Measurements from ENCODE around the gene ANKRD18A. TPM values are rescaled to one million over a fixed set of nuclear protein-coding genes. Genes with fewer than 3 reads are reported as not detected.

The ANKRD18A gene
- total and polyA plus RNA-seq, 2 of the 13 experiments (the other 11 are each of a cell fraction or from before 2014, with no cell fraction given): 5.9 to 7.6 TPM

DNA sequence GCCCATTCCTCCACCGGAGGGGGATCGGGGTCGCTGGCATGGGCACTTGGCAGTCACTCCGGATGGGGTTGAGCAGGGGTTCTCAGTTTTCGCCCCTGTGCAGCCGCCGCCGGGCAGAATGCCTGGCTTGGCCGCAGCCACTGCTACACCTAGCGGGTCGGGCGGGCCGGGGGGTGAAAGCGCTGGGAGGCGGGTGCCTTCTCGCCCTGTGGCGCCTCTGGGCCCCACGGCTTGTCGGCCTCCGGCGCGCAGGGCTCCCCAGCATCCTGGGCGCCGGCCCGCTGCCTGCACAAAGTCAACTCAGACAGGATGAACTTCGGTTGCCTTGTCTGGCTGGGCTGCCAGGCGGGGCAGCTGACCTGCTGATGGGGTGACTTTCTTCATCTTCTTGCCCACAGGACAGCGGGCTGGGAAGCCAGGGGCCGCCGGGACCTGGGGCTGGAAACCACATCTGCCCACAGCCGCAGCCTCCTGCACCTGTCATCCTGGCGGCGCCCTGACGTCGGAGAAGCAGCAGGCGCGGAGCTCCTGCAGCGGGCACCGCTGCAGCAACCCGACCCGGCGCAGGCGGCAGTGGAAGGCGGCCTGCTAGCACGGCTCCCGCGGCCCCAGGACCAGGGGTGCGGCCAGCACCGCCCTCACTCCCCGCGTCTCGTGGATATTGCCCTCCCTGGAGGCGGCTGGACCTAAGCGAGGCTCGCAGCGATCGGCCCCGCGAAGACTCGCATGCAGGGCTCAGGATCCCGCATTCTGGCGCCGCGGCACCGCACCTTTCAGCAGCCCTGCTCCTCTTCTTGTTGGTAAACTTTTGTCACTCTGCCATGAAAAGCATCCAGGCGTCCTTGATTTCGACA is 1.3 kb upstream of the ANKRD18A start:
- peak; percentile 28 for ATAC-seq
- H3K4me3 ChIP-seq (replicated peaks in 1 of 3; ENCODE audit: insufficient read depth in 1 of 3, low read depth in 2 of 3, low read length in 3 of 3): peak overlapping the region; percentile 68 to 79 (median 70); a peak in 5 of 6 replicates
- FAIRE-seq: no peak
- peak overlapping the region; percentile 64; the same call in 1 of the 2 replicates for H3K9ac ChIP-seq (ENCODE audit: insufficient read depth, low read depth, low read length)
- ChIA-PET CTCF (ENCODE audit: low intra/inter-chr PET ratio, low total read pairs) (interaction anchor here (1.6 to 1.7 kb wide), 2 partner anchors 20 to 51 kb away, joined by 7 to 11 read pairs; no protein-coding TSS in a partner anchor), POLR2A (interaction anchor here (1.0 to 1.7 kb wide), 3 partner anchors 20 to 241 kb away, joined by 3 to 4 read pairs (median 3); no protein-coding TSS in a partner anchor)
- H3K4me1 ChIP-seq (ENCODE audit: insufficient read depth, low read length): no peaks in the 10 kb centered on the region
- H4K20me1 ChIP-seq (ENCODE audit: insufficient read depth, low read length): no peaks in the 10 kb centered on the region
- H3K27ac ChIP-seq (ENCODE audit: extremely low read length, insufficient read depth, low read length): peak overlapping the region; percentile 77
- peak overlapping the region; percentile 80 for H3K4me2 ChIP-seq (ENCODE audit: low read depth, low read length)
- peaks cover 7% of the 10 kb centered on the region for H3K79me2 ChIP-seq (ENCODE audit: insufficient read depth, low read length)
- peak; percentile 3 for DNase-seq (ENCODE audit: low spot score)
- in situ Hi-C loops (cut with HindIII; ENCODE audit: extremely low pct_ligation_motif_present, low pct_unique_long_range_greater_than_20kb) (loop anchor here (5.0 kb wide), 1 partner anchor 51 kb away; no protein-coding TSS in a partner anchor), intact Hi-C loops (cut with micrococcal nuclease; ENCODE audit: unreplicated experiment) (loop anchor here (2.0 to 5.0 kb wide), 2 partner anchors 51 to 189 kb away; no protein-coding TSS in a partner anchor)
- H2AFZ ChIP-seq (ENCODE audit: low read length): no peak overlapping the region
- H3K9me3 ChIP-seq (ENCODE audit: low read length): peaks cover 11% of the 10 kb centered on the region
- H3K36me3 ChIP-seq (replicated peaks in 1 of 2; ENCODE audit: control insufficient read depth in 1 of 2, insufficient read depth in 2 of 2, low read length in 2 of 2): no peaks in the 10 kb centered on the region
- 71% methylated on average over 15 of the region's 67 CpGs for WGBS (ENCODE audit: low lambda C conversion rate)
- no TSS peak for BruUV-seq (replicated peaks)
- no peaks in the 10 kb centered on the region for H3K27me3 ChIP-seq (ENCODE audit: control insufficient read depth in 1 of 2, insufficient read depth in 2 of 2, low read length in 2 of 2)
- TF ChIP-seq NONO (IDR thresholded peaks at IDR 0.05) (no peak), NONO (CRISPR knock-in tag; conservative IDR thresholded peaks at IDR 0.05) (0 out of 2 replicates have a peak, but pooled peaks have one; percentile 32), YY1 (IDR thresholded peaks at IDR 0.05; ENCODE audit: insufficient read depth, insufficient replicate concordance, low read depth, low read length) (no peak), ZFY (CRISPR knock-in tag; IDR thresholded peaks at IDR 0.05) (peak; percentile 24; the same call in 1 of the 2 replicates), ZNF598 (CRISPR knock-in tag; IDR thresholded peaks at IDR 0.05; ENCODE audit: borderline replicate concordance) (no peak), PTBP1 (IDR thresholded peaks at IDR 0.05; ENCODE audit: low read depth, low read length, poor library complexity, severe bottlenecking) (no peak), ZKSCAN5 (CRISPR knock-in tag; IDR thresholded peaks at IDR 0.05) (no peak), ZNF264 (CRISPR knock-in tag; IDR thresholded peaks at IDR 0.05) (no peak), KDM2A (CRISPR knock-in tag; IDR thresholded peaks at IDR 0.05; ENCODE audit: borderline replicate concordance, low read depth) (no peak), FOXA1 (IDR thresholded peaks at IDR 0.05) (no peak), FOXA1 (CRISPR knock-in tag; IDR thresholded peaks at IDR 0.05) (no peak), ZNF430 (CRISPR knock-in tag; IDR thresholded peaks at IDR 0.05) (0 out of 2 replicates have a peak, but pooled peaks have one; percentile 30), JUND (CRISPR knock-in tag; IDR thresholded peaks at IDR 0.05) (no peak), MTA3 (CRISPR knock-in tag; IDR thresholded peaks at IDR 0.05) (no peak), IRX3 (CRISPR knock-in tag; IDR thresholded peaks at IDR 0.05; ENCODE audit: borderline replicate concordance, low read depth) (no peak), U2AF2 (IDR thresholded peaks at IDR 0.05; ENCODE audit: low read depth, low read length) (no peak)
- TF ChIP-seq, protein P1, sequence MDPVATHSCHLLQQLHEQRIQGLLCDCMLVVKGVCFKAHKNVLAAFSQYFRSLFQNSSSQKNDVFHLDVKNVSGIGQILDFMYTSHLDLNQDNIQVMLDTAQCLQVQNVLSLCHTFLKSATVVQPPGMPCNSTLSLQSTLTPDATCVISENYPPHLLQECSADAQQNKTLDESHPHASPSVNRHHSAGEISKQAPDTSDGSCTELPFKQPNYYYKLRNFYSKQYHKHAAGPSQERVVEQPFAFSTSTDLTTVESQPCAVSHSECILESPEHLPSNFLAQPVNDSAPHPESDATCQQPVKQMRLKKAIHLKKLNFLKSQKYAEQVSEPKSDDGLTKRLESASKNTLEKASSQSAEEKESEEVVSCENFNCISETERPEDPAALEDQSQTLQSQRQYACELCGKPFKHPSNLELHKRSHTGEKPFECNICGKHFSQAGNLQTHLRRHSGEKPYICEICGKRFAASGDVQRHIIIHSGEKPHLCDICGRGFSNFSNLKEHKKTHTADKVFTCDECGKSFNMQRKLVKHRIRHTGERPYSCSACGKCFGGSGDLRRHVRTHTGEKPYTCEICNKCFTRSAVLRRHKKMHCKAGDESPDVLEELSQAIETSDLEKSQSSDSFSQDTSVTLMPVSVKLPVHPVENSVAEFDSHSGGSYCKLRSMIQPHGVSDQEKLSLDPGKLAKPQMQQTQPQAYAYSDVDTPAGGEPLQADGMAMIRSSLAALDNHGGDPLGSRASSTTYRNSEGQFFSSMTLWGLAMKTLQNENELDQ (CRISPR knock-in tag; IDR thresholded peaks at IDR 0.05; ENCODE audit: borderline replicate concordance): no peak
- TF ChIP-seq, protein P2, sequence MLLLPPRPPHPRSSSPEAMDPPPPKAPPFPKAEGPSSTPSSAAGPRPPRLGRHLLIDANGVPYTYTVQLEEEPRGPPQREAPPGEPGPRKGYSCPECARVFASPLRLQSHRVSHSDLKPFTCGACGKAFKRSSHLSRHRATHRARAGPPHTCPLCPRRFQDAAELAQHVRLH (CRISPR knock-in tag; IDR thresholded peaks at IDR 0.05; ENCODE audit: borderline replicate concordance, low read depth): no peak
- TF ChIP-seq, protein P3, sequence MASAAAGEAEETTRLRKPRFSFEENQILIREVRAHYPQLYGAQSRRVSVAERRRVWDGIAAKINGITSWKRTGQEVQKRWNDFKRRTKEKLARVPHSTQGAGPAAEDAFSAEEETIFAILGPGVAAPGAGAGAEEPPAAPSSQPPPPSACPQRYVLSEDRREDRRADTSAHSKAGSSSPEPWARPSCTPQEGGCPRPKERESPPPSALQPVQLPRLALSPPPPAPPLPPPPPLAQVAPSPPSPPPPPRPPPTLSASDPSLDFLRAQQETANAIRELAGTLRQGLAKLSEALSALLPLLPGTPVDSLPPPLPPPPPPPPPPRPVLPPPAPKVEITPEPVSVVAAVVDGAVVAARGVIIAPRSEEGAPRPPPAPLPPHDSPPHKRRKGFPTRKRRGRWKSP (CRISPR knock-in tag; IDR thresholded peaks at IDR 0.05): no peak
- TF ChIP-seq, protein P4, sequence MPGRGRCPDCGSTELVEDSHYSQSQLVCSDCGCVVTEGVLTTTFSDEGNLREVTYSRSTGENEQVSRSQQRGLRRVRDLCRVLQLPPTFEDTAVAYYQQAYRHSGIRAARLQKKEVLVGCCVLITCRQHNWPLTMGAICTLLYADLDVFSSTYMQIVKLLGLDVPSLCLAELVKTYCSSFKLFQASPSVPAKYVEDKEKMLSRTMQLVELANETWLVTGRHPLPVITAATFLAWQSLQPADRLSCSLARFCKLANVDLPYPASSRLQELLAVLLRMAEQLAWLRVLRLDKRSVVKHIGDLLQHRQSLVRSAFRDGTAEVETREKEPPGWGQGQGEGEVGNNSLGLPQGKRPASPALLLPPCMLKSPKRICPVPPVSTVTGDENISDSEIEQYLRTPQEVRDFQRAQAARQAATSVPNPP (CRISPR knock-in tag; IDR thresholded peaks at IDR 0.05): no peak
